NCI-H1417 treated with DMSO at 0.1 percent for 48 hours (cell line): ENCODE data around the gene KRTAP12-3.
"Not testable (repeated sequence)": the region's sequence is repeated elsewhere in the genome, so short reads cannot be mapped to it uniquely, and the experiment has no call there.

Source experiments
- DNase-seq: peaks from one replicate; lab custom pipeline; 2025; lab: John Stamatoyannopoulos, UW

The KRTAP12-3 gene

GRCh38 chr21:44685050-44685449 is 27.3 kb downstream of the KRTAP12-3 start:
- DNase-seq, result not testable (repeated sequence)

GRCh38 chr21:44686000-44686781 is 28.5 kb downstream of the KRTAP12-3 start:
- no peak for DNase-seq

DNA sequence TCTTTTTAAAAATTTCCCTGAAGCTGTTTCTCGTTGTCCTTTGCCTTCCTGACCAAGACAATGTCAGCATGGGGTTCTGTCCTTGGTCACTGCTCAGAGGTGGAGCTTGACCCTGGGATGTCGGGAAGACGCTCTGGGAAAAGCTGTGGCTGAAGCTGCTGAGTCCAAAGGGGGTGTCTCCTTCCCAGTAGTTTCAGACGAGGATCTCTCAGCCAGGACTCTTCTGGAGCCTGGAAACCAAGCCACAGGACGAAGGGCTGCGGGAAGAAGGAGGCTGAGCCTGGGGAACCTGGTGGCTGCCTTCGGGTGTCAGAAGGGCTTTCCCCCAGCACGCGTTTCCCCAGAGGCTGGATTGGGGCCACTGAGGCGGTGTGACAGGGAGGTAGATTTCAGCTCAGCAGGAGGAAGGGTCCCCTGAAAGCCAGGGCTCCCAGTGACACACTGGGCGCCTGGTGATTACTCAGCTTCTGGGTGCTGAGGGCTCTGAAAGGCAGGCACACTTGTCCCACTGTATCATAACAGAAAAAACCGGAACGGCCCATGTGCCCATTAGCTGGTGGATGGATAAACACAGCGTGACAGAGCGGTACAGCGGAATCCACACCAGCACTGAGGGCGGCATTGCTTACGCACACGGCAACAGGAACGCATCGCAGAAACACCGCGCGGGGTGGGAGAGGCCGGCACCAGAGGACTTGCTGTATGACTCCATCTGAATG is 29.3 kb downstream of the KRTAP12-3 start:
- no peak for DNase-seq

- no peak for DNase-seq
Observed at GRCh38 chr21:44687671-44688070, 29.9 kb downstream of the KRTAP12-3 start.

DNA sequence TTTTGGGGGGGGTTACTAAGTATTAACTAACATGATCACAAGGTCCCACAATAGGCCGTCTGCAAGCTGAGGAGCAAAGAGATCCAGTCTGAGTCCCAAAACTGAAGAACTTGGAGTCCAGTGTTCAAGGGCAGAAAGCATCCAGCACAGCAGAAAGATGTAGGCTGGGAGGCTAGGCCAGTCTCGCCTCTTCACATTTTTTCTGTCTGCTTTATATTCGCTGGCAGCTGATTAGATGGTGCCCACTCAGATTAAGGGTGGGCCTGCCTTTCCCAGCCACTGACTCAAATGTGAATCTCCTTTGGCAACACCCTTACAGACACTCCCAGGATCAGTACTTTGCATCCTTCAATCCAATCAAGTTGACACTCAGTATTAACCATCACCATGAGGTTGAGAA is 32.0 kb downstream of the KRTAP12-3 start:
- not testable (repeated sequence) for DNase-seq

DNA sequence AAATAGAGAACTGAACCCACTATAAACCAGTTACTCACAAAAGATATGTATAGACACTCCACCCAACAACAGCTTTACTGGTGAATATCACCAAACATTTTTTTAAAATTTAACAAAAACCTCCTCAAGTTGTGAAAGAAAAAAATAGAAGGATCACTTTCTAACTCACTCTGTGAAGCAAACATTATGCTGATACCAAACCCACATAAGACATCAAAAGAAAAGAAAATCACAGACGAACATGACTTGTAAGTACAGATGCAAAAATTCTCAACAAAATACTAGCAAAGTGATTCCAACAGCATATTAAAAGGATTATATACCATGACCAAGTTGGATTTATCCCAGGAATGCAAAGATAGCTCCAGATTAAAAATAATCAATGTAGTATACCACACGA is 34.0 kb downstream of the KRTAP12-3 start:
- DNase-seq, result no peak

DNA sequence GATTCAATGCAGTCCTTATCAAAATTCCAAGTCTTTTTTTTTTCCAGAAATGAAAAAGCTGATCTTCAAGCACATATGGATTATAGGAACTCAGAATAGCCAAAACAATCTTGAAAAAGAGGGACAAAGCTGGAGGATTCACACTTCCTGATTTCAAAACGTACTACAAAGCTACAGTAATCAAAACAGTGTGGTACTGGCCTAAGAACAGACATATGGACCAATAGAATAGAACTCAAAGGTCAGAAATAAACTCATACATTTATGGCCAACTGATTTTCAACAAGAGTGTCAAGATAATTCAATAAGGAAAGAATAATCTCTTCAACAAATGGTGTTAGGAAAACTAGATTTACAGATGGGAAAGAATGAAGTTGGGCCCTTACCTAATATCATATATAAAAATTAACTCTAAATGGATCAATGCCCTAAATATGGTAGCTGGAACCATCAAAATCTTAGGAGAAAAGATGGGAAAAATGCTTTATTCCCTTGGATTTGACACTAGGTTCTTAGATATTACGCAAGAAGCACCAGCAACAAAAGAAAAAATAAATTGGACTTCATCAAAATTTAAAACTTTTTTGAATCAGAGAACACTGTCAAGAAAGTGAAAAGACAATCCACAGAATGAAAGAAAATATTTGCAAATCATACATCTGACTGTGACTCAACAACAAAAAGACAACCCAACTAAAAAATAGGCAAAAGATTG is 35.2 kb downstream of the KRTAP12-3 start:
- DNase-seq, result no peak

DNA sequence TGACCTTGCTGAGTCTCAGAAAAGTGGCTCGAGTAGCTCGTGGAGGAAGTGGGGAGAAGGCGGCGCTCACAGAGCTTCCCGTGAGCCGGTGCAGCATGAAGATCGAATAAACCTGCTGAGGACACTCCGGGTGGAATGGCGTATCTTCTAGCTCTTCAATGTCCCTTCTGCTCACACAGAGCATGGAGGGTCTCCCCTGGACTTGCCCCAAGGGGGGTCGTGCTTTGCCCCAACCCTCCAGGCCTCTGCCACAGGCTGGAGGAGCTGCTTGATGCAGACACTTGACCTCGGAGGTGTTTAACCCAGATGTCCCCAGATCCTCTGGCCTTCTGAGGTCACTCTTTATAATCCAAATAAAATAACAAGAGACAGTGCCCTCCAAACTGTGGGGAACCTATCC is 37.0 kb downstream of the KRTAP12-3 start:
- no peak for DNase-seq

GRCh38 chr21:44695184-44695583 is 37.5 kb downstream of the KRTAP12-3 start:
- no peak for DNase-seq

GRCh38 chr21:44695641-44696040 is 37.9 kb downstream of the KRTAP12-3 start:
- DNase-seq, result no peak

- DNase-seq, result no peak
Observed at GRCh38 chr21:44696572-44696971, 38.8 kb downstream of the KRTAP12-3 start.

- DNase-seq, result not testable (repeated sequence)
Observed at GRCh38 chr21:44697172-44697810, 39.6 kb downstream of the KRTAP12-3 start, which contains the start of gene KRTAP10-12. Gene KRTAP10-12 (plus strand): TSS chr21:44697172. CDS start chr21:44697202, 30 bp downstream.

DNA sequence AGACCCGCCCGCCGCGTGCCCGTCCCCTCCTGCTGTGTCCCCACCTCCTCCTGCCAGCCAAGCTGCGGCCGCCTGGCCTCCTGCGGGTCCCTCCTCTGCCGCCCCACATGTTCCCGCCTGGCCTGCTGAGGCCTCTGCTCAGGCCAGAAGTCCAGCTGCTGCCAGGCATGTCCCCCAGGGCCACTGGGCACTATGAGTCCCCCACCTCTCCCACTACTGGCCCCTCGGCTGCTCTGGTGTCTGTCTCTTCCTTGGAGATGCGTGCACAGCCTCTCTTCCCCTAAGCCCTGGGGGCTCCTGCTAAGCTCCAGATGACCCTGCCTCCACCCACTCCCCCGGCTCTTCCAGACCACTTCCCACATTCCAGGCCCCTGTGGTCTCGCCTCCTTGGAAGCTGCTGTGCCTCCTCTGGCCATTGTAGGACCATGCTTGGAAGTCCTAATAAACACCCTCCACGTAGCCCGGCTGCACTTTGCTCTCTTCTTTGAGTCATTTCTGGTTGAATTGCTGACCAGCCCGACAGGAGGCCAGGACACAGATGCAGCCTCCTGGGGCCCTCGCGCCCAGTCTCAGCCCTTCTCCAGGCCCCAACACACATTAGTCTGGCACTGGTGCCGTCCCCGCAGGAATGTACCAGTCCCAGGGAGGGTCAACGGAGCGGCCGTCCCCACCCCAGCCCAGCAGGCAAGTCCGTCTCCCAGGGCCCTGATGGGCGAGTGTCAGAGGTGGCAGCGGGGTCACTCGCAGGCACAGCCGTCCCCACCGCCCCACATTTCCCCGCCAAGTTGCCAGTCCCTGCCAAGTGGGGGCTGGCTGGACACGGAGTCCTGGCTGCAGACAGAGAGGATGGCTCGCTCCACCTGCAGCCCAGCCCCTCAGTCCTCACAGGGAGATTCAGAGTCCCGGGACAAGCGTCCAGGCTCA is 40.3 kb downstream of the KRTAP12-3 start:
- DNase-seq, result no peak

DNA sequence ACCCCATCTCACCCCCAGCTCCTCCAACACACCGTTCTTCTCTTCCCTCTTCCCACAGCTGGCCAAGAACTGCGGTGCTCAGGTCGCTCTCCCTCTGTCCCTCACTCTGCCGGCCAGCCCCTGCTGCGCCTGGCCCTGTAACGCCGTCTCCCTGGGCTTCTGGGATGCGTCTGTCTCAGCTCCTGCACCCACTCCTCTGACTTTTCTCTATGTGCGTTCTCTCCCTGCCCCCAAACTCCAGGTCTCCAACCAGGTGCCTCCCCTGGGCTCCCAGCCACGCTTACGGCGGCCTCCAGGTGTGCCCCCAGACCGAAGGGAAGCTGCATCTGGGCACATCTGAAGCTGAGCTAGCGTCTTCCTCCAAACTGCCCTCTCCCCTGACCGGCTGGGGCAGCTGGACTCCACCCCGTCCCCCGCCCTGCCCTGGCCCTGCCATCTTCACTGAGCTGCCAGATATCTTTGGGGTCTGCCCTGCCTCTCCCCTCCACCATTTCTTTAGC is 41.8 kb downstream of the KRTAP12-3 start:
- no peak for DNase-seq

DNA sequence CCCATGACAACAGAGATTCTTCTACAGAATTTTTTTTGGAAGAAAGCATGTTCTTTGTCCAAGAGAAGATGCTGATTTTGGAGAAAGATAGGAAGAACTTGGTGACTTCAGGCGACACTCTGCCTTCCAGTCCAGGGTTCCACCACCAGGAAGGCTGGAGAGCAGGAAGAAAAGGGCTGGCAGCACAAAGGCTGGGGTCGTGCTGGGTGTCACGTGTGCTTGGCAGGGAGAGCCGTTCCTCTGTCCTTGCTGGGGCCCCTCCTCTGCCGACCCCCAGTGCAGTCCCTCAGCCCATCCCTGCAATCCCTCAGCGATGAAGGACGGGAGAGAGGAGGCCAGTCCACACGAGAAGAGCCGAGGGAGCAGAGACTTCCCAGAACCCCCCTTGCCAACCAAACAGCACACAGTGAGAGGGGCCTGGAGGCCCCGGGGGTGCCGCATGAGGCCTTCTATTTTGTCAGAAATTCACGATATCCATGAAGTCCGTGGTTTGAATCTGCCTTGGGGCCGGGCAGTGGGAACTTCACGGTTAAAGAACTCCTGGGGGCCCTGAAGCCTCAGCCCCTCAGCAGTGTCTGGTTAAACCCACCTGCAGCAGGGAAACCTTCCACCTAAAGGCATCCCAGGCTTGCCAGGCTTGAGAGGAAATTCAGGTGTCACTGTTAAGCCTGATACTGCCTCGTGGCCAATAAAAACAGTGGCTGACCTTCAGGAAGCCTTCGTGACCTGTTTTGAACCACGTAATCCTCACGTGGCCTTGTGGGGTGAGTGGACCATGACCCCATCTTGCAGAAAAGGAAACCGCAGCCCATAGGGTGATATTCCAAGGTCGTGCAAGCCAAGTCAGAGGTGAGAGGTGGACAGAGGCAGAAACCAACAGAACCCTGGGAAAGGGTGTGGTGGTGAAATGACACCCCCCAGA is 42.6 kb downstream of the KRTAP12-3 start:
- DNase-seq, result no peak

DNA sequence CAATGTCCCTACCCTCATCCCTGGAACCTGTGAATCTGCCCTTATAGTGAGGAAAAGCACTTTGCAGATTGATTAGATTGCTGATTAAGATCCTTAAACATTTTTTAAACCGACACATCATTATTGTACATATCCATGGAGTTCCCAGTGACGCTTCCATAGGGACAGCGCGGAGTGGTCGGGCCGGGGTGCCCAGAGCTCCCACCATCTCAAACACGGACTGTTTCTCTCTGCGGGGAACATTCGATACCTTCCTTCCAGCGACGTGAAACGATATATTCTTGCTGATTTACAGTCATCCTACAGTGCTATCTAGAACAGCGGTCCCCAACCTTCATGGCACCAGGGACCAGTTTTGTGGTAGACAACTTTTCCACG is 43.3 kb downstream of the KRTAP12-3 start:
- DNase-seq, result no peak

DNA sequence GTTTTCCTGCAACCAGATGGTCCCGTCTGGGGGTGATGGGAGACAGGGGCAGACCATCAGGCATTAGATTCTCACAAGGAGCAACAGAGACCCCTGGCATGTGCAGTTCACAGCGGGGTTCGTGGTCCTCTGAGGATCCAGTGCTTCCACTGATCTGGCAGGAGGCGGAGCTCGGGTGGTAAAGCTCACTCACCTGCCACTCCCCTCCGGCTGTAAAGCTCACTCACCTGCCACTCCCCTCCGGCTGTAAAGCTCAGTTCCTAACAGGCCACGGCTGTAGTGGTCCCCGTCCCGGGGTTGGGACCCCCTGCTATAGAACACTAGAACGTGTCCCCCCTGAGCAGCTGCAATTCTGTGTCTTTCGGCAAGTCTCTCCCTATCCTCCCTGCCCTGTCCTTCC is 43.8 kb downstream of the KRTAP12-3 start:
- DNase-seq, result no peak

- DNase-seq, result no peak
Observed at GRCh38 chr21:44702111-44702972, 44.6 kb downstream of the KRTAP12-3 start.
